Measurements from ENCODE around the gene XNDC1N. TPM values are rescaled to one million over a fixed set of nuclear protein-coding genes. Genes with fewer than 3 reads are reported as not detected.

The XNDC1N gene
- total and polyA plus RNA-seq, 2 of the 13 experiments (the other 11 are each of a cell fraction or from before 2014, with no cell fraction given): 3.4 to 7.5 TPM

GRCh38 chr11:71927820-71928736 lies at the start of gene XNDC1N (continued):
- TF ChIP-seq ZFYVE20 (CRISPR knock-in tag; IDR thresholded peaks at IDR 0.05; ENCODE audit: borderline replicate concordance, low read depth): no peak
- TF ChIP-seq E2F5 (CRISPR knock-in tag; conservative IDR thresholded peaks at IDR 0.05): peak; percentile 69; the same call in 1 of the 2 replicates
- TF ChIP-seq, protein P1, sequence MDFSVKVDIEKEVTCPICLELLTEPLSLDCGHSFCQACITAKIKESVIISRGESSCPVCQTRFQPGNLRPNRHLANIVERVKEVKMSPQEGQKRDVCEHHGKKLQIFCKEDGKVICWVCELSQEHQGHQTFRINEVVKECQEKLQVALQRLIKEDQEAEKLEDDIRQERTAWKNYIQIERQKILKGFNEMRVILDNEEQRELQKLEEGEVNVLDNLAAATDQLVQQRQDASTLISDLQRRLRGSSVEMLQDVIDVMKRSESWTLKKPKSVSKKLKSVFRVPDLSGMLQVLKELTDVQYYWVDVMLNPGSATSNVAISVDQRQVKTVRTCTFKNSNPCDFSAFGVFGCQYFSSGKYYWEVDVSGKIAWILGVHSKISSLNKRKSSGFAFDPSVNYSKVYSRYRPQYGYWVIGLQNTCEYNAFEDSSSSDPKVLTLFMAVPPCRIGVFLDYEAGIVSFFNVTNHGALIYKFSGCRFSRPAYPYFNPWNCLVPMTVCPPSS (IDR thresholded peaks at IDR 0.05): no peak
- TF ChIP-seq GABPA (IDR thresholded peaks at IDR 0.05; ENCODE audit: low read depth, low read length): peak; percentile 69
- TF ChIP-seq GABPA (CRISPR knock-in tag; IDR thresholded peaks at IDR 0.05; ENCODE audit: low read depth): peak; percentile 97
- TF ChIP-seq, protein P2, sequence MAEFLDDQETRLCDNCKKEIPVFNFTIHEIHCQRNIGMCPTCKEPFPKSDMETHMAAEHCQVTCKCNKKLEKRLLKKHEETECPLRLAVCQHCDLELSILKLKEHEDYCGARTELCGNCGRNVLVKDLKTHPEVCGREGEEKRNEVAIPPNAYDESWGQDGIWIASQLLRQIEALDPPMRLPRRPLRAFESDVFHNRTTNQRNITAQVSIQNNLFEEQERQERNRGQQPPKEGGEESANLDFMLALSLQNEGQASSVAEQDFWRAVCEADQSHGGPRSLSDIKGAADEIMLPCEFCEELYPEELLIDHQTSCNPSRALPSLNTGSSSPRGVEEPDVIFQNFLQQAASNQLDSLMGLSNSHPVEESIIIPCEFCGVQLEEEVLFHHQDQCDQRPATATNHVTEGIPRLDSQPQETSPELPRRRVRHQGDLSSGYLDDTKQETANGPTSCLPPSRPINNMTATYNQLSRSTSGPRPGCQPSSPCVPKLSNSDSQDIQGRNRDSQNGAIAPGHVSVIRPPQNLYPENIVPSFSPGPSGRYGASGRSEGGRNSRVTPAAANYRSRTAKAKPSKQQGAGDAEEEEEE (CRISPR knock-in tag; IDR thresholded peaks at IDR 0.05; ENCODE audit: borderline replicate concordance): 0 out of 2 replicates have a peak, but pooled peaks have one; percentile 55
- no peak for TF ChIP-seq ONECUT2 (CRISPR knock-in tag; IDR thresholded peaks at IDR 0.05)
- TF ChIP-seq NCOR1 (IDR thresholded peaks at IDR 0.05; ENCODE audit: borderline replicate concordance, low read length): peak; percentile 81
- TF ChIP-seq ZNF329 (CRISPR knock-in tag; IDR thresholded peaks at IDR 0.05; ENCODE audit: low read depth): peak; percentile 33; the same call in 1 of the 2 replicates
- TF ChIP-seq, protein P3, sequence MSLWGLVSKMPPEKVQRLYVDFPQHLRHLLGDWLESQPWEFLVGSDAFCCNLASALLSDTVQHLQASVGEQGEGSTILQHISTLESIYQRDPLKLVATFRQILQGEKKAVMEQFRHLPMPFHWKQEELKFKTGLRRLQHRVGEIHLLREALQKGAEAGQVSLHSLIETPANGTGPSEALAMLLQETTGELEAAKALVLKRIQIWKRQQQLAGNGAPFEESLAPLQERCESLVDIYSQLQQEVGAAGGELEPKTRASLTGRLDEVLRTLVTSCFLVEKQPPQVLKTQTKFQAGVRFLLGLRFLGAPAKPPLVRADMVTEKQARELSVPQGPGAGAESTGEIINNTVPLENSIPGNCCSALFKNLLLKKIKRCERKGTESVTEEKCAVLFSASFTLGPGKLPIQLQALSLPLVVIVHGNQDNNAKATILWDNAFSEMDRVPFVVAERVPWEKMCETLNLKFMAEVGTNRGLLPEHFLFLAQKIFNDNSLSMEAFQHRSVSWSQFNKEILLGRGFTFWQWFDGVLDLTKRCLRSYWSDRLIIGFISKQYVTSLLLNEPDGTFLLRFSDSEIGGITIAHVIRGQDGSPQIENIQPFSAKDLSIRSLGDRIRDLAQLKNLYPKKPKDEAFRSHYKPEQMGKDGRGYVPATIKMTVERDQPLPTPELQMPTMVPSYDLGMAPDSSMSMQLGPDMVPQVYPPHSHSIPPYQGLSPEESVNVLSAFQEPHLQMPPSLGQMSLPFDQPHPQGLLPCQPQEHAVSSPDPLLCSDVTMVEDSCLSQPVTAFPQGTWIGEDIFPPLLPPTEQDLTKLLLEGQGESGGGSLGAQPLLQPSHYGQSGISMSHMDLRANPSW (CRISPR knock-in tag; IDR thresholded peaks at IDR 0.05; ENCODE audit: borderline replicate concordance): 0 out of 2 replicates have a peak, but pooled peaks have one; percentile 17
- TF ChIP-seq, protein P4, sequence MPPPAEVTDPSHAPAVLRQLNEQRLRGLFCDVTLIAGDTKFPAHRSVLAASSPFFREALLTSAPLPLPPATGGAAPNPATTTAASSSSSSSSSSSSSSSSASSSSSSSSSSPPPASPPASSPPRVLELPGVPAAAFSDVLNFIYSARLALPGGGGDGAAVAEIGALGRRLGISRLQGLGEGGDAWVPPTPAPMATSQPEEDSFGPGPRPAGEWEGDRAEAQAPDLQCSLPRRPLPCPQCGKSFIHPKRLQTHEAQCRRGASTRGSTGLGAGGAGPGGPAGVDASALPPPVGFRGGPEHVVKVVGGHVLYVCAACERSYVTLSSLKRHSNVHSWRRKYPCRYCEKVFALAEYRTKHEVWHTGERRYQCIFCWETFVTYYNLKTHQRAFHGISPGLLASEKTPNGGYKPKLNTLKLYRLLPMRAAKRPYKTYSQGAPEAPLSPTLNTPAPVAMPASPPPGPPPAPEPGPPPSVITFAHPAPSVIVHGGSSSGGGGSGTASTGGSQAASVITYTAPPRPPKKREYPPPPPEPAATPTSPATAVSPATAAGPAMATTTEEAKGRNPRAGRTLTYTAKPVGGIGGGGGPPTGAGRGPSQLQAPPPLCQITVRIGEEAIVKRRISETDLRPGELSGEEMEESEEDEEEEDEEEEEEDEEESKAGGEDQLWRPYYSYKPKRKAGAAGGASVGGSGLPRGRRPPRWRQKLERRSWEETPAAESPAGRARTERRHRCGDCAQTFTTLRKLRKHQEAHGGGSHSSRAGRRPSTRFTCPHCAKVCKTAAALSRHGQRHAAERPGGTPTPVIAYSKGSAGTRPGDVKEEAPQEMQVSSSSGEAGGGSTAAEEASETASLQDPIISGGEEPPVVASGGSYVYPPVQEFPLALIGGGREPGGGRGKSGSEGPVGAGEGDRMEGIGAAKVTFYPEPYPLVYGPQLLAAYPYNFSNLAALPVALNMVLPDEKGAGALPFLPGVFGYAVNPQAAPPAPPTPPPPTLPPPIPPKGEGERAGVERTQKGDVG (CRISPR knock-in tag; IDR thresholded peaks at IDR 0.05; ENCODE audit: borderline replicate concordance): no peak
